ENCODE measurements around the gene HOXA9. TPM values are rescaled to one million over a fixed set of nuclear protein-coding genes. Genes with fewer than 3 reads are reported as not detected.

The HOXA9 gene
- total and polyA plus RNA-seq, 2 of the 8 experiments (the other 6 are each of a cell fraction or from before 2014, with no cell fraction given): not detected

DNA sequence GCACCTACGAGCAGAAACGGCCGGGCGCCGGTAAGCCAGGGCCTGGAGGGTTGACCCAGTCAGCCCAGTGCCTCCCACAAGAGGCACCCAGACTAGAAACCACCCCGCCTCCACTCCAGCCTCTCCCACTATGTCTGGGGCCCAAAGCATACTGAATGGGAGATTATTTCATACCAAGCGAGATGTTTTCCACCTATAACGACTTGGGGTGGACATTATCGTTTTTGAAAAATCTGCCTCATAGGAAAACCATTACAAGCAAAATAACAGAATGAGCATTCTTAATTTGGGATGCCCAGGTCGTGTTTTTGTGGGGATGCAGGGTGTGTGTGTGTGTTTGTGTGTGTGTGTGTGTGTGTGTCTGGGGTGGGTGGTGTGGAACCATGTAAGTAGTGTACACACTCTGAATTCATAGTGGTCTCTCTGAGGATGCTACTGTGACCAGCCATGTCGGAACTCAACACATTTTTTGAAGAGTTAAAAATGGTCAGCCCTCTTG lies 19.4 kb downstream of the HOXA9 start:
- Histone ChIP-seq H3K23ac (ENCODE audit: insufficient read length) (no peak overlapping the region), H3K9me3 (ENCODE audit: insufficient read depth in 2 of 2, low read depth in 1 of 2, low read length in 1 of 2) (peaks cover 0 to 3% of the 10 kb centered on the region in 2 experiments; a peak in 1 of 4 replicates), H3K27ac (ENCODE audit: low read depth, low read length) (no peak overlapping the region), H3K9ac (replicated peaks in 1 of 4; ENCODE audit: extremely low read depth in 1 of 4, low read depth in 3 of 4, low read length in 3 of 4) (no peak overlapping the region), H3K79me2 (ENCODE audit: control insufficient read depth in 1 of 2, insufficient read depth in 2 of 2, low read length in 2 of 2) (no peaks in the 10 kb centered on the region), H3K23me2 (ENCODE audit: low read depth, low read length) (peaks cover 9% of the 10 kb centered on the region), H2AK5ac (ENCODE audit: low read depth, low read length) (no peak overlapping the region), H3K4me3 (ENCODE audit: extremely low read depth in 1 of 4, insufficient read depth in 2 of 4, low read depth in 3 of 4, low read length in 4 of 4) (no peak overlapping the region), H3K36me3 (ENCODE audit: control insufficient read depth in 2 of 4, insufficient read depth in 4 of 4, low read length in 3 of 4) (peaks cover 0 to 6% (median 0%) of the 10 kb centered on the region in 4 experiments; a peak in 1 of 8 replicates), H3K18ac (ENCODE audit: extremely low read depth, low read length) (no peak overlapping the region), H3K14ac (ENCODE audit: insufficient read length) (no peak overlapping the region), H3K4ac (replicated peaks; ENCODE audit: insufficient read length, low read depth, low read length) (no peak overlapping the region), H4K20me1 (replicated peaks in 1 of 2; ENCODE audit: control insufficient read depth in 1 of 2, insufficient read depth in 2 of 2, low read length in 2 of 2) (peaks cover 27 to 29% of the 10 kb centered on the region in 2 experiments), H4K8ac (ENCODE audit: extremely low read depth, insufficient read depth, low read length) (no peak overlapping the region; the same call in 1 of the 2 replicates), H2BK5ac (ENCODE audit: low read depth, low read length) (no peak overlapping the region), H4K5ac (ENCODE audit: insufficient read length, low read depth, low read length) (no peak overlapping the region), H3K4me1 (replicated peaks in 1 of 4; ENCODE audit: control insufficient read depth in 3 of 4, insufficient read depth in 4 of 4, low read length in 3 of 4) (peaks cover 0 to 9% (median 6%) of the 10 kb centered on the region in 4 experiments; a peak in 5 of 7 replicates), H2AFZ (ENCODE audit: low read length) (no peak overlapping the region), H4K91ac (replicated peaks; ENCODE audit: insufficient read length, low read length) (no peak overlapping the region), H2BK12ac (ENCODE audit: low read depth, low read length) (no peak overlapping the region), H2BK20ac (ENCODE audit: low read length) (no peak overlapping the region), H3K27me3 (replicated peaks in 1 of 4; ENCODE audit: control insufficient read depth in 3 of 4, extremely low read depth in 1 of 4, insufficient read depth in 3 of 4, low read length in 3 of 4) (peaks cover 97 to 100% (median 99%) of the 10 kb centered on the region in 4 experiments), H2BK120ac (replicated peaks; ENCODE audit: low read depth, low read length) (no peak overlapping the region), H2BK15ac (ENCODE audit: low read length) (no peak overlapping the region), H3K4me2 (ENCODE audit: insufficient read depth in 1 of 2, low read depth in 2 of 2, low read length in 2 of 2) (no peak overlapping the region), H3K79me1 (ENCODE audit: low read depth, low read length) (no peaks in the 10 kb centered on the region), H3K56ac (replicated peaks; ENCODE audit: insufficient read length, low read depth, low read length) (no peak overlapping the region)
- no peak for DNase-seq (ENCODE audit: low read depth in 1 of 2, low spot score in 2 of 2)
- WGBS, 2 experiments (ENCODE audit: extremely low coverage in 1 of 2, insufficient coverage in 1 of 2, insufficient read length in 1 of 2, insufficient replicate concordance in 2 of 2, low coverage in 1 of 2, low lambda C conversion rate in 2 of 2, missing lambda C conversion rate in 1 of 2): 60% methylated on average over 11 of the region's 11 CpGs; no CpG with 5 or more reads in 1 of the 2 experiments
- ChIA-PET CTCF (ENCODE audit: partially characterized antibody) (interaction anchor here (1.1 to 12.5 kb wide), 11 partner anchors 8 to 453 kb away, joined by 3 to 123 read pairs (median 15); partner anchors contain the start of genes HOXA1, HOXA10 and HOXA3), POLR2A (ENCODE audit: partially characterized antibody) (no interaction called here)
- TF ChIP-seq HDAC2 (IDR thresholded peaks at IDR 0.05; ENCODE audit: borderline replicate concordance in 1 of 2, low read depth in 2 of 2, low read length in 2 of 2): no peak
- no peak for TF ChIP-seq E2F6 (IDR thresholded peaks at IDR 0.05)
- peak; percentile 8 for TF ChIP-seq EZH2 (IDR thresholded peaks at IDR 0.05; ENCODE audit: low read depth, low read length, severe bottlenecking)
- TF ChIP-seq CHD1 (IDR thresholded peaks at IDR 0.05; ENCODE audit: low read depth, low read length): no peak
- FAIRE-seq: no peak

Data from H1 (cell line).